HG02678 (cell line): ENCODE measurements around the gene PLEKHM3.

Experiments
- ATAC-seq: cut with Tn5 transposase; IDR thresholded peaks from one replicate; pipeline ENCODE4 v1.9.1; 2021; ENCODE audit warnings: mild to moderate bottlenecking, moderate library complexity; ENCODE audit not compliant: unreplicated experiment

Gene PLEKHM3

GRCh38 chr2:207867056-207867455, 158.3 kb downstream of the PLEKHM3 start:
- ATAC-seq = no peak

GRCh38 chr2:207865210-207865609, 160.1 kb downstream of the PLEKHM3 start:
- ATAC-seq = no peak

- no peak for ATAC-seq
These were observed 162.0 kb downstream of the PLEKHM3 start for GRCh38 chr2:207863345-207863744.

- no peak for ATAC-seq
These were observed 163.5 kb downstream of the PLEKHM3 start for GRCh38 chr2:207861789-207862188.

- no peak for ATAC-seq
These were observed 164.6 kb downstream of the PLEKHM3 start for GRCh38 chr2:207860685-207861084.

- ATAC-seq = no peak
These were observed 169.7 kb downstream of the PLEKHM3 start for GRCh38 chr2:207855591-207855990.

GRCh38 chr2:207854484-207855440, 170.6 kb downstream of the PLEKHM3 start:
- ATAC-seq = no peak

- ATAC-seq = no peak
These were observed 172.5 kb downstream of the PLEKHM3 start for GRCh38 chr2:207852791-207853190.

- ATAC-seq = no peak
These were observed 175.9 kb downstream of the PLEKHM3 start for GRCh38 chr2:207849443-207849842.

- no peak for ATAC-seq
These were observed 176.8 kb downstream of the PLEKHM3 start for GRCh38 chr2:207848545-207848928.

- no peak for ATAC-seq
These were observed 177.4 kb downstream of the PLEKHM3 start for GRCh38 chr2:207847807-207848544.

- ATAC-seq = no peak
These were observed 178.1 kb downstream of the PLEKHM3 start for GRCh38 chr2:207847098-207847806.

GRCh38 chr2:207845202-207845864, 180.0 kb downstream of the PLEKHM3 start:
- ATAC-seq = no peak

- no peak for ATAC-seq
These were observed 180.7 kb downstream of the PLEKHM3 start for GRCh38 chr2:207844648-207845047.

- no peak for ATAC-seq
These were observed 185.2 kb downstream of the PLEKHM3 start for GRCh38 chr2:207840101-207840500.

- no peak for ATAC-seq
These were observed 185.8 kb downstream of the PLEKHM3 start for GRCh38 chr2:207839575-207839974.

- ATAC-seq = no peak
These were observed 186.3 kb downstream of the PLEKHM3 start for GRCh38 chr2:207839028-207839427.

GRCh38 chr2:207836521-207837133, 188.7 kb downstream of the PLEKHM3 start:
- no peak for ATAC-seq

- no peak for ATAC-seq
These were observed 189.5 kb downstream of the PLEKHM3 start for GRCh38 chr2:207835805-207836204.

GRCh38 chr2:207833251-207833751, 192.0 kb downstream of the PLEKHM3 start:
- ATAC-seq = peak; percentile 99
